ENCODE measurements around the gene TMPRSS9.
"Not testable (repeated sequence)": the region's sequence is repeated elsewhere in the genome, so short reads cannot be mapped to it uniquely, and the experiment has no call there.

Gene TMPRSS9

DNA sequence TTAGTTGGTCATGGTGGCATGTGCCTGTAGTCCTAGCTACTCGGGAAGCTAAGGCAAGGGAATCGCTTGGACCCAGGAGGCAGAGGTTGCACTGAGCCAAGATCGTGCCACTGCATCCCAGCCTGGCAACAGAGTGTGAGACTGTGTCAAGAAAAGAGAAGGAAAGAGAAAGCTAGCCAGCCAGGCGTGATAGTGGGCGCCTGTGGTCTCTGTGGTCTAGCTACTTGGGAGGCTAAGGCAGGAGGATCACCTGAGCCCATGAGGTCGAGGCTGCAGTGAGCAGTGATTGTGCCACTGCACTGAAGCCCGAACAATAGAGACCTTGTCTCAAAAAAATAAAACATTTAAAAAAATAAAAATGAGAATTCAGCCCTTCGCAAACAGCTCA is 34.0 kb downstream of the TMPRSS9 start:
- no peak for DNase-seq (ENCODE audit: low read depth)

DNA sequence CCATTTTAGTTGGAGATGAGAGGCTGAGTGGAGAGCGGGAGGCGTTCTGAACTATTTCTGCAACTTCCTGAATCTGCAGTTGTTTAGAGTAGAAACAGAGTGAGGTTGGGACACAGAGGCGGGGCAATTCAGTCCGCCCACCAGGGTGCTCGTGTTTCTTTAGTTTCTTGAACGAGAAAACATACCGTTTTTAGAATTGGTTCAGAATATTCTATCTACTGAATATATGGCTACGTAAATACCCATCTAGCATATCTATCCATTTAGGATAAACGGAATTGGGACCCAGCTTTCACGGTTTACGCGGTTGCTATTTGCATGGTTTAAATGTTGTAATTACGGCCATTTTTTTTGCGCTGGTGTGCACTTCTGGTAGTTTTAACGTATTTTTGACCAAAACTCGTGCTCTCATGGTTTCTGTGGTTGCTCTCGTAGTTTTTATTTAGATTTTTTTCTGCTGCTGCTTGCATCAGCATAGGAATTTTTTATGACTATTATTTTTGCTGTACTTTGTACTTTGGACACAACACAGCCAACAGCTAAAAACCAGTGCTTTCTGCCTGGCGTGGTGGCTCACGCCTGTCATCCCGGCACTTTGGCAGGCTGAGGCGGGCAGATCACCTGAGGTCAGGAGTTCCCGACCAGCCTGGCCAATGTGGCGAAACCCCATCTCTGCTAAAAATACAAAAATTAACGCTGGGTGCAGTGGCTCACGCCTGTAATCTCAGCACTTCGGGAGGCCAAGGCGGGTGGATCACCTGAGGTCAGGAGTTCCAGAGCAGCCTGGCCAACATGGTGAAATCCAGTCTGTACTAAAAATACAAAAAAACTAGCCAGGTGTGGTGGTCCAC is 34.6 kb downstream of the TMPRSS9 start:
- no peak for DNase-seq (ENCODE audit: low read depth)

DNA sequence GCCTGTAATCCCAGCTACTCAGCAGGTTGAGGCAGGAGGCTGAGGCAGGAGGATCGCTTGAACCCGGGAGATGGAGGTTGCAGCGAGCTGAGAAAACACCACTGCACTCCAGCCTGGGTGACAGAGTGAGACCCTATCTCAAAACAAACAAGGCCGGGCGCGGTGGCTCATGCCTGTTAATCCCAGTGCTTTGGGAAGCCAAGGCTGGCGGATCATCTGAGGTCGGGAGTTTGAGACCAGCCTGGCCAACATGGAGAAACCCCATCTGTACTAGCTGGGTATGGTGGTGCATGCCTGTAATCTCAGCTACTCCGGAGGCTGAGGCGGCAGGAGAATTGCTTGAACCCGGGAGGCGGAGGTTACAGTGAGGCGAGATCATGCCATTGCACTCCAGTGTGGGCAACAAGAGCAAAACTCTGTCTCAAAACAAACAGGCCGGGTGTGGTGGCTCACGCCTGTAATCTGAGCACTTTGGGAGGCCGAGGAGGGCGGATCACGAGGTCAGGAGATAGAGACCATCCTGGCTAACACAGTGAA is 35.3 kb downstream of the TMPRSS9 start:
- not testable (repeated sequence) for DNase-seq (ENCODE audit: low read depth)

DNA sequence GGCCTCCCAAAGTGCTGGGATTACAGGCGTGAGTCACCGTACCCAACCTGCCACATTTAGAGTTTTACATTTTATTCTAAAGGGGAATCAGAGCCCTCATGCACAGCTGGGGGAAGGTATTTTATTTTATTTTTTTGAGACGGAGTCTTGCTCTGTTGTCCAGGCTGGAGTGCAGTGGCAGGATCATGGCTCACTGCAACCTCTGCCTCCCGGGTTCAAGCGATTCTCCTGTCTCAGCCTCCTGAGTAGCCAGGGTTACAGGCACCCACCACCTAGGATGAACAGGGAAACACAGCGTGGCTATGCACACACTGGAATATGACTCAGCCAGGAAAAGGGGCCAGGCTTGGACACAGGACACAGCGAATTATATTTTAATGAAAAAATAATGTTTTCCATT is 37.1 kb downstream of the TMPRSS9 start:
- not testable (repeated sequence) for DNase-seq (ENCODE audit: low read depth)

DNA sequence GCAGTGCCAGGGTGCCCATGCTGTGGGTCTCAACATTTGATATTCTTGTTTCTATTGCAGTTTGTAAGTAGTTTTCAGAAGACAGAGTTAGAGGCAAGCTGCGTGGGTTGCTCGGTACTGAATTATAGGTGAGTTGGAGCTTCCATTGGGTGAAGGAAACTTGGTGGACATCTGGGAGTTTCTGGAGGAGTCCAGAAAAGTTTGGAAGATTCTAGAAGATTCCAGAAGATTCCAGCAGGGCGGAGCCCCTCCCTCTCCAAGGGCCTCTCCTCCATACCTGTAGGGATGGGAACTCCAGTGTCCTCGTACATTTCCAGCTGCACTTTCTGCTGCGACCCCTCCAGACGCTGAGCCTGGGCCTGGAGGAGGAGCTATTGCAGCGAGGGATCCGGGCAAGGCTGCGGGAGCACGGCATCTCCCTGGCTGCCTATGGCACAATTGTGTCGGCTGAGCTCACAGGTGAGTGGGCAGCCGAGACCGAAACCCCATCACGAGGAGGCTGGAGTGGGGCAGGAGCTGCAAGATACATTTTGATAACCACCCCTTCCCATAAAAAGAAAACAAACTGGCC is 38.8 kb downstream of the TMPRSS9 start:
- no peak for DNase-seq (ENCODE audit: low read depth)

DNA sequence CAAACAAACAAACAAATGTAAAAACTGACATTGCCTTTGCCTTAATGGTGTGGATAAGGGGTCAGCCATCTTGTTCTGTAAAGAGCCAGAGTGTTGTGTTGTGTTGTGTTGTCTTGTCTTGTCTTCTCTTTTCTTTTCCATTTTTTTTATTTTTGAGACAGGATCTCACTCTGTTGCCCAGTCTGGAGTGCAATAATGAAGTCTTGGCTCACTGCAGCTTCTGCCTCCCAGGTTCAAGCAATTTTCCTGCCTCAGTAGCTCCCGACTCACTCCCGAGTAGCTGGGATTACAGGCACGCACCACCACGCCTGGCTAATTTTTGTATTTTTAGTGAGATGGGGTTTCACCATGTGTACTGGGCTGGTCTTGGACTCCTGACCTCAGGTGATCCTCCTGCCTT is 39.5 kb downstream of the TMPRSS9 start:
- no peak for DNase-seq (ENCODE audit: low read depth)

DNA sequence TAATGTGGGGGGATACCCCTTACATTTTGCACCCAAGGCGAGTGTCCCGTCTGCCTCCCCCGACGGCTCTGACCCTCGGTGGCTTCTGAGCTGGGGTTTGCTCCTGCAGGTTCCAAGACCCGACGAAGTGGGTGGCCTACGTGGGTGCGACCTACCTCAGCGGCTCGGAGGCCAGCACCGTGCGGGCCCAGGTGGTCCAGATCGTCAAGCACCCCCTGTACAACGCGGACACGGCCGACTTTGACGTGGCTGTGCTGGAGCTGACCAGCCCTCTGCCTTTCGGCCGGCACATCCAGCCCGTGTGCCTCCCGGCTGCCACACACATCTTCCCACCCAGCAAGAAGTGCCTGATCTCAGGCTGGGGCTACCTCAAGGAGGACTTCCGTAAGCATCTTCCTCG is 48.2 kb downstream of the TMPRSS9 start:
- no peak for DNase-seq (ENCODE audit: low read depth)

DNA sequence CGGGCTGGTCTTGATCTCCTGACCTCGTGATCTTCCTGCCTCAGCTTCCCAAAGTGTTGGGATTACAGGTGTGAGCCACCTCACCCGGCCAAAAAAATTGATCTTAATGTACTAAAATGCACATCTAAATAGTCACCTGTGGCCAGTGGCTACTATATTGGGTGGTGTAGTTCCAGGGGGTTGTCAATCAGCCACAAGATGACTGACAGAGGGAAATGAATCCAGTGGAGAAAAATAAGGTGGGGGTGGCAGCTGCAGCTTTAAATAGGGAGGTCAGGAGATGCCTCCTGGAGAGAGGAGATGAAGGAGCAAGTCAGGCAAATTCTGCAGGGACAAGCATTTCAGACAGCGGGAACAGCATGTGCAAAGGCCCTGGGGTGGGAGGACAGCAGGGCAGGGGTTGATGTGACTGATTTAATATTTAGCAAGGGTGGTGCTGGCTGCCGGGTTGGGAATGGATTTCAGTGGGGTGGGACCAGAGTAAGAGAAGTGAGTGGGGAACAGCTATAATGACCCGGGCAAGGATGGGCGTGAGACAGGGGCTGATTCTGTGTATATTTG is 49.4 kb downstream of the TMPRSS9 start:
- no peak for DNase-seq (ENCODE audit: low read depth)

DNA sequence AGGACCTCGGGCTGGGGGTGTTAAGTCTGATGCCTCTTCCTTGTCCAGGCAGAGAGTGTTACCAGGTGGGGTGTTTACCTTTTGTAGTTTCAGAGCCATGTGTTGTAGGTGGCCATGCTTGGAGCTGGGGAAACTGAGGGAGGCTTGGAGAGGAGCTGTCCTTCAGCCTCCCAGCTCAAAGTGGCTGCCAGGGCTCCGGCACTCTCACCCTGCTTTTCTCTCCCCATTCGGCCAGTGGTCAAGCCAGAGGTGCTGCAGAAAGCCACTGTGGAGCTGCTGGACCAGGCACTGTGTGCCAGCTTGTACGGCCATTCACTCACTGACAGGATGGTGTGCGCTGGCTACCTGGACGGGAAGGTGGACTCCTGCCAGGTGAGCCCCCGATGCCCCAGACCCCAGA is 50.0 kb downstream of the TMPRSS9 start:
- DNase-seq (ENCODE audit: low read depth) = no peak

DNA sequence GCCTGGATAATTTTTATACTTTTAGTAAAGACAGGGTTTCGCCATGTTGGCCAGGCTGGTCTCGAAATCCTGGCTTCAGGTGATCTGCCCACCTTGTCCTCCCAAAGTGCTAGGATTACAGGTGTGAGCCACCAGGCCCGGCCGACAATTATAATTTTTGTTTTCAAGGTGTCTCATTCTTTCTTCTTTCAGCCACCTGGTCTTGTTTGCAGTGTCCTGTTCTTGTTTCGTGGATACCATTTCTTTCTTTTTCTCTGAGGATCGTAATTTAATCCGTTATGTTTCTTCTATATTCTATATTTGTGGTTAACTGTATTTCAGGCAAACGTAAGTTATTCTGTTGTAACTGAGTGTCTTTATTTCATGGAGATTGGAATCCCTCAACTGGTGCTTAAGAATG is 51.6 kb downstream of the TMPRSS9 start:
- DNase-seq (ENCODE audit: low read depth) = no peak

DNA sequence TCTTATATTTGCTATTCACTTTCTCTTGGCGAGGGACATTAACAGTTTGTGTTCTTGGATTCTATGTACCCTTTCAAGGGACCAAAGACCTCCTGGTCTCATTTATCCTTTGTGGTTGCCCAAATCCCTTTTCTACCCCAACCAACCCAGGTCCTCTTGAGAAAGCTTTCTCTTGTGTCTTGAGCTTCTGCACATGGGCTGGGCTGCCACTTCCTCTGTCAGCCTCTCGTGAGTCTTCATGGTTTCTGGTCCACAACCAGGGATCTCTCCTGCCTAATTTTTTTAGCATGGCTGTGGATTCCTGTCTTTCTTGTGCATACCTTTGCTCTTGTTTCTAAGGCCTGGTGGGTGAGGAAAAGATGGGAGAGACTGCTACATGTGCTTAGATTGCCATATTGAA is 52.4 kb downstream of the TMPRSS9 start:
- no peak for DNase-seq (ENCODE audit: low read depth)

DNA sequence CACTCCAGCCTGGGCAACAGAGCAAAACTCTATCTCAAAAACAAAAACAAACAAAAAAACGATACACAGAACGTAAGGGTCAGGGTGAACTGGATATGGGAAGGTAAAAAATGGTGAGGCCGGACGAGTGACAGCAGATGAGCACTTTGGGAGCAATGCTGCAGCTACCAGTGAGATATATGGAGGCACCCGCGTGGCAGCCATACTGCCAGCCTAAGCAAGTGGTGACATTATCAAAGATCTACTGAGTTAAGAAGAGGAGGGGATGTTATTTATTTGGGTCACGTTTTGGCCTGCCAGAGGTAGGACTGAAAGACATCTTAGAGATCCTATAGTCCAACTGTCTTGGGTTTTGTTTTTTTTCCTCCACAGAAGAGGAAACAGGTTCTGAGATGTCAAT is 53.1 kb downstream of the TMPRSS9 start:
- DNase-seq (ENCODE audit: low read depth) = no peak

DNA sequence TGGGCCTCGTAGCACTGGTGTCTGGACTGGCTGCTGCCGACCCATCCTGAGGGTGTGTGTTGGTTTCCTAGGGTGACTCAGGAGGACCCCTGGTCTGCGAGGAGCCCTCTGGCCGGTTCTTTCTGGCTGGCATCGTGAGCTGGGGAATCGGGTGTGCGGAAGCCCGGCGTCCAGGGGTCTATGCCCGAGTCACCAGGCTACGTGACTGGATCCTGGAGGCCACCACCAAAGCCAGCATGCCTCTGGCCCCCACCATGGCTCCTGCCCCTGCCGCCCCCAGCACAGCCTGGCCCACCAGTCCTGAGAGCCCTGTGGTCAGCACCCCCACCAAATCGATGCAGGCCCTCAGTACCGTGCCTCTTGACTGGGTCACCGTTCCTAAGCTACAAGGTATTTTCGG is 53.6 kb downstream of the TMPRSS9 start:
- no peak for DNase-seq (ENCODE audit: low read depth)

DNA sequence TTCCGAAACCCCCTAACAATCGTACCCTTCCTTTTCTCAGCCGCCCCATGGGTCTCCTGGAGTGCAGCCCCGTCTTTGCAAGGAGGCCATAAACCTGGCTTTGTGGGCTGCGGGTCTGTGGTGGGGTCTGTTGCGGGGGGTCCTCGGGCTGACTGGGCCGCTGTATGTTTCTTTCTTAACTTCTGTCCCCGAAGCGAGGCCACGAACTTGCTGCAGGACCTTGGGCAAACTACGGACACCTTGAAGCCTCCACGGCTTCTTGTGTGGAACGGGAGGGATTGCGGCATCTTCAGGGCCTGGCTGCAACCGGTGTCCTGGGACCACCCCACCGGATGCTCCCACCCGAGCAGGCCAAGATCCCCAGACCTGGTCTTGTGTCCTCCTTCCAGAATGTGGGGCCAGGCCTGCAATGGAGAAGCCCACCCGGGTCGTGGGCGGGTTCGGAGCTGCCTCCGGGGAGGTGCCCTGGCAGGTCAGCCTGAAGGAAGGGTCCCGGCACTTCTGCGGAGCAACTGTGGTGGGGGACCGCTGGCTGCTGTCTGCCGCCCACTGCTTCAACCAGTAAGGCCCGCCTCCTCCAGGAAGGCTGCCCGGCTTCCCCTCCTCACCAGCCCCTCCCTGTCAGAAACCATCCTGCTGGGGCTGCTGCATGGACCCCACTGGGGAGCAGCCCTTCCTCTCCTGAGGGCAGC is 55.4 kb downstream of the TMPRSS9 start:
- DNase-seq (ENCODE audit: low read depth) = no peak

DNA sequence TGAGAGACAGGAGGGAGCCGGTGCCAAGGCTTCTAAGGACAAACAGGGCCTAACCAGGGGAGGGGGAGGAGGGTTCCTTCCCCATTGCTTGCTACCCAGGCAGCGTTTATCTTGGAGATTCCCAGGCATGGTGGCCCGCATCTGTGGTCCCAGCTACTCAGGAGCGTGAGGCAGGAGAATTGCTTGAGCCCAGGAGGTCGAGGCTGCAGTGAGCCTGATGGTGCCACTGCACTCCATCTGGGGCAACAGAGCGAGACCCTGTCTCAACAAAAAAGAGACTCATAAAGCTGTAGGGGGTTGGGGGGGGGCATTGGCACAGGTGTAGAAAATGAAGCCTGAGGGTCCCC is 55.9 kb downstream of the TMPRSS9 start:
- DNase-seq (ENCODE audit: low read depth) = no peak

DNA sequence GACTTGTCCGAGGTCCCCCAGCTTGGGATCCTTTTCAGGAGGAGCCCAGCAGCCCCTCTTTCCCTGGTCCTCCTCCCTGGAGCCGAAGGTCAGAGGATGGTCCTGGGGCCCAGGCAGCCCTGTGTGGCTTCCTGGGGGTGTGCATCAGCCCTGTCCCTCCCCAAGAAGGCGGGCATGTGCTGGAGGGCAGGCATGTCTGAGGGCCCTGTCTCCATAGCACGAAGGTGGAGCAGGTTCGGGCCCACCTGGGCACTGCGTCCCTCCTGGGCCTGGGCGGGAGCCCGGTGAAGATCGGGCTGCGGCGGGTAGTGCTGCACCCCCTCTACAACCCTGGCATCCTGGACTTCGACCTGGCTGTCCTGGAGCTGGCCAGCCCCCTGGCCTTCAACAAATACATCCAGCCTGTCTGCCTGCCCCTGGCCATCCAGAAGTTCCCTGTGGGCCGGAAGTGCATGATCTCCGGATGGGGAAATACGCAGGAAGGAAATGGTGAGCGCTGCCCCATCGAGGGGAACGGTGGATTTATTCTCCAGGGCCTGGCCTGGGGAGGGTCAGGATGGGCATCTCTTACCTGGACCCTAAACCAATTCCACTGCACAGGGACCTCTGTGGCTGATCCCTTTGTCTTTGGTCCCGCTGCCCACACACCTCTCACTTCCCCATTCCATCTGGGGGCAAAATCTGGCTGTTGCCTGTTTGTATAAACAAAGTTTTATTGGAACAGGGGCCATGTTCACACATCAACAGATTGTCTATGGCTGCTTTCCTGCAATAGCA is 56.4 kb downstream of the TMPRSS9 start:
- DNase-seq (ENCODE audit: low read depth) = no peak

DNA sequence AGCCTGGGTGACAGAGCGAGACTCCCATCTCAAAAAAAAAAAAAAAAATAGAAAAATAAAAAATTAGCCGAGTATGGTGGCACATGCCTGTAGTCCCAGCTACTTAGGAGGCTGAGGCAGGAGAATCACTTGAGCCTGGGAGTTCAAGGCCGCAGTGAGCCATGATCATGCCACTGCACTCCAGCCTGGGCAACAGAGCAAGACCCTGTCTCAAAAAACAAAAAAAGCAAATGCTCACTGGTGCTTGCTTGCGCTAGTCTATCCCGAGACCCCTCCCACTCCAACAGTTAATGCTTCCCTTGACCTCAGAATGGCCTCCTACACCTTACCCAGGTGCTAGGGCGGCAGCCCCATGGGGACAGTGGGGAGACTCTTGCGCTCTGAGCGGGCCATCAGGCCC is 57.4 kb downstream of the TMPRSS9 start:
- not testable (repeated sequence) for DNase-seq (ENCODE audit: low read depth)

DNA sequence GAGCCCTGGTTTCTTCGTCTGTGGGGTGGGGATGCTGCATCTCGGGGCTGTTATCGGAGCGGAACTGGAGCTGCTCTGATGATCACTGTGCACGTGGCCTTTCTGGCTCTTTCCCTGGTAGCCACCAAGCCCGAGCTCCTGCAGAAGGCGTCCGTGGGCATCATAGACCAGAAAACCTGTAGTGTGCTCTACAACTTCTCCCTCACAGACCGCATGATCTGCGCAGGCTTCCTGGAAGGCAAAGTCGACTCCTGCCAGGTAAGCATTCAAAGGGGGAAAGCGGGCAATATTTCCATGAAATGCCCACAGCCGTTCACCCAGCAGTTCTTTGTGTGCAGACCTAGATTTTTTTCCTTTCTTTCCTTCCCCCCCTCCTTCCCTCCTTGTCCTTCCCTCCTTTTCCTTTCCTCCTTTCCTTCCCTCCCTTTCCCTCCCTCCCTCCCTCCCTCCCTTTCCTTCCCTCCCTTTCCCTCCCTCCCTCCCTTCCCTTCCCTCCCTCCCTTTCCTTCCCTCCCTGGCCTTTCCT is 57.9 kb downstream of the TMPRSS9 start:
- no peak for DNase-seq (ENCODE audit: low read depth)

DNA sequence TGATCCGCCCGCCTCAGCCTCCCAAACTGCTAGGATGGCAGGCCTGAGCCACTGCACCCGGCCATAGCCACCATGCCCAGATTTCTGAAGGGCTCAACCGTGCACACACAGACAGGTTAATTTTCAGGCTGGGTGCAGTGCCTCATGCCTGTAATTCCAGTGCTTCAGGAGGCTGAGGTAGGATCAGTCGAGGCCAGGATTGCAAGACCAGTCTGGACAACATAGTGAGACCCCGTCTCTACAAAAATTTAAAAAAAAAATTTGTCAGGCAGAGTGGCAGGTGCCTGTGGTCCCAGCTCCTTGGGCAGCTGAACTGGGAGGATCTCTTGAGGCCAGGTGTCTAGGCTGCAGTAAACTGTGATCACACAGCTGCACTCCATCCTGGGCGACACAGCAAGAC is 59.7 kb downstream of the TMPRSS9 start:
- no peak for DNase-seq (ENCODE audit: low read depth)

DNA sequence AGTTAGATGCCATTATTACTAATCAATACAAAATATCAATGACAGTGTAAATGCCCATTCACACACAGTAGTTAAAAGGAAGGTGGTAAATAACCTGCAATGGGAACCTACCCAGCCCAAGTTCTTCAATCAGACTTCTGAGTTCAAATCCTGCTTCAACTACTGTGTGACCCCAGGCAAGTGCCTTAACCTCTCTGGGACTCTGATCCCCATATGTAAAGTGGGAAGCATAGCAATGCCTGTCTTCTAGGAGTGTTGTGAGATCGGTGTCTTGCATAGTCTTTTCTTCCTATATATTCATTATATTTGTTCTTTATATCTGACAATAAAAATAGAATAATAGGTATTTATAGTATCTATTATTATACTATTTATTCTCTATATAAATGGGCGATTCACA is 60.4 kb downstream of the TMPRSS9 start:
- DNase-seq (ENCODE audit: low read depth) = no peak

DNA sequence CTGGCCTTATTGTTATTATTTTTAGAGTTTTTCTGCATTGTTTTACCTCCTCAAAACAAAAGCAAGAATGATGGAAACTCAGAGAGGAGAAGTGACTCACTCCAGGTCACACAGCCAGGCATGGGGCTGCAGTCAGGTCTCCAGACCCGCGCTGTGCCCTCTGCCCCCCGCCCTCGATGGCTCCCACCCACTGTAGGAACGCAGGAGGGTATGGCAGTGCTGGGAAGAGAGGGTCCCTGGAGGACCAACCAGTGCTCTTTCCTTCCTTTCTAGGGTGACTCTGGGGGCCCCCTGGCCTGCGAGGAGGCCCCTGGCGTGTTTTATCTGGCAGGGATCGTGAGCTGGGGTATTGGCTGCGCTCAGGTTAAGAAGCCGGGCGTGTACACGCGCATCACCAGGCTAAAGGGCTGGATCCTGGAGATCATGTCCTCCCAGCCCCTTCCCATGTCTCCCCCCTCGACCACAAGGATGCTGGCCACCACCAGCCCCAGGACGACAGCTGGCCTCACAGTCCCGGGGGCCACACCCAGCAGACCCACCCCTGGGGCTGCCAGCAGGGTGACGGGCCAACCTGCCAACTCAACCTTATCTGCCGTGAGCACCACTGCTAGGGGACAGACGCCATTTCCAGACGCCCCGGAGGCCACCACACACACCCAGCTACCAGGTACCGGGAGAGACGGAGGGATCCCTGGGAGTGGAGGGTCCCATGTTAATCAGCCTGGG is 61.7 kb downstream of the TMPRSS9 start:
- DNase-seq (ENCODE audit: low read depth) = no peak
